CD8-positive, alpha-beta memory T cell (primary cell): ENCODE data around the gene KRT14. TPM values are rescaled to one million over a fixed set of nuclear protein-coding genes. Genes with fewer than 3 reads are reported as not detected.

Experiments
- CTCF ChIA-PET: fragments of 350-600 bp; sonication (Branson Sonifier 250); formaldehyde crosslinking; loops from one replicate; lab custom pipeline; 2021; ENCODE audit warnings: antibody characterized with exemption; lab: Charles Lee
- POLR2A ChIA-PET: fragments of 350-600 bp; sonication (Branson Sonifier 250); formaldehyde crosslinking; loops from one replicate; lab custom pipeline; 2021; ENCODE audit warnings: antibody characterized with exemption; lab: Charles Lee
- DNase-seq, 5 donors: peaks; one replicate each; pipeline versions ENCODE4 v3.0.0 to v3.0.0-alpha.2; 2020 to 2022; ENCODE audit warnings: mixed read lengths in 1 of 5
- H3K27ac ChIP-seq: one replicate; pipeline ENCODE4 v1.7.0; 2013; ENCODE audit warnings: low read depth, mild to moderate bottlenecking, low read length, moderate library complexity
- H3K27me3 ChIP-seq: 2 replicates; pipeline ENCODE4 v1.7.0; 2013; ENCODE audit warnings: low read length, mild to moderate bottlenecking; ENCODE audit not compliant: insufficient read depth, poor library complexity, severe bottlenecking
- H3K36me3 ChIP-seq: 2 replicates; pipeline ENCODE4 v1.7.0; 2013; ENCODE audit warnings: mild to moderate bottlenecking, low read length, moderate library complexity; ENCODE audit not compliant: insufficient read depth
- H3K4me1 ChIP-seq: 2 replicates; pipeline ENCODE4 v1.7.0; 2013; ENCODE audit warnings: mild to moderate bottlenecking, low read length, moderate library complexity; ENCODE audit not compliant: insufficient read depth
- H3K4me3 ChIP-seq: 2 replicates; pipeline ENCODE4 v1.7.0; 2013; ENCODE audit warnings: mild to moderate bottlenecking, low read length
- H3K9me3 ChIP-seq: 2 replicates; pipeline ENCODE4 v1.7.0; 2013; ENCODE audit warnings: mild to moderate bottlenecking, low read length
- H3K27ac Mint-ChIP-seq, 8 donors: one replicate each; pipeline ENCODE4 v1.8.0; 2020 to 2021; ENCODE audit warnings: mixed read lengths in 8 of 8, mild to moderate bottlenecking in 6 of 8, inconsistent platforms in 3 of 8, moderate library complexity in 3 of 8
- H3K27me3 Mint-ChIP-seq, 2 donors: one replicate each; pipeline ENCODE4 v1.8.0; 2020 to 2021; ENCODE audit warnings: mixed read lengths in 2 of 2, mild to moderate bottlenecking in 1 of 2, moderate library complexity in 1 of 2
- H3K36me3 Mint-ChIP-seq, 3 donors: one replicate each; pipeline ENCODE4 v1.8.0; 2020 to 2021; ENCODE audit warnings: mixed read lengths in 3 of 3, inconsistent platforms in 1 of 3, mild to moderate bottlenecking in 1 of 3
- H3K4me1 Mint-ChIP-seq, 3 donors: one replicate each; pipeline ENCODE4 v1.8.0; 2020 to 2021; ENCODE audit warnings: mixed read lengths in 3 of 3, inconsistent platforms in 1 of 3, mild to moderate bottlenecking in 1 of 3
- H3K4me3 Mint-ChIP-seq, 7 donors: one replicate each; pipeline ENCODE4 v1.8.0; 2020 to 2021; ENCODE audit warnings: mixed read lengths in 7 of 7, mild to moderate bottlenecking in 6 of 7, moderate library complexity in 4 of 7, inconsistent platforms in 2 of 7
- H3K9me3 Mint-ChIP-seq, 5 donors: one replicate each; pipeline ENCODE4 v1.8.0; 2020 to 2022; ENCODE audit warnings: mixed read lengths in 5 of 5, mild to moderate bottlenecking in 3 of 5, moderate library complexity in 2 of 5, inconsistent platforms in 1 of 5
- polyA plus RNA-seq: library from polyadenylated mRNA; unstranded; fragments of 300-500 nt; fragmentation: Illumina TruSeq; gene quantifications from one replicate; pipeline ENCODE4 v1.2.3, GENCODE V29; 2021
- total RNA-seq, 2 experiments: library from RNA; stranded (reverse); gene quantifications; one replicate each; pipeline ENCODE4 v1.2.3, GENCODE V29; 2021

The KRT14 gene
- total and polyA plus RNA-seq, 3 experiments from 2014 or later: not detected

GRCh38 chr17:41539979-41540701, 46.6 kb downstream of the KRT14 start:
- Mint-ChIP-seq H3K27me3 (peaks cover 7 to 27% of the 10 kb centered on the region in 2 donors), H3K36me3 (no peaks in the 10 kb centered on the region), H3K9me3 (no peaks in the 10 kb centered on the region), H3K4me3 (no peak overlapping the region), H3K27ac (no peak overlapping the region), H3K4me1 (no peaks in the 10 kb centered on the region)
- POLR2A ChIA-PET: no interaction called here
- peak in 1 of 5 donors; percentile 28 for DNase-seq
- H3K4me3 ChIP-seq: no peak overlapping the region
- no peaks in the 10 kb centered on the region for H3K4me1 ChIP-seq
- no peak overlapping the region for H3K27ac ChIP-seq
- no peaks in the 10 kb centered on the region for H3K36me3 ChIP-seq
- H3K27me3 ChIP-seq: no peaks in the 10 kb centered on the region
- no peaks in the 10 kb centered on the region for H3K9me3 ChIP-seq
- CTCF ChIA-PET: interaction anchor here (1.5 to 3.1 kb wide), 2 partner anchors 9 kb away, joined by 8 to 10 read pairs; no protein-coding TSS in a partner anchor

DNA sequence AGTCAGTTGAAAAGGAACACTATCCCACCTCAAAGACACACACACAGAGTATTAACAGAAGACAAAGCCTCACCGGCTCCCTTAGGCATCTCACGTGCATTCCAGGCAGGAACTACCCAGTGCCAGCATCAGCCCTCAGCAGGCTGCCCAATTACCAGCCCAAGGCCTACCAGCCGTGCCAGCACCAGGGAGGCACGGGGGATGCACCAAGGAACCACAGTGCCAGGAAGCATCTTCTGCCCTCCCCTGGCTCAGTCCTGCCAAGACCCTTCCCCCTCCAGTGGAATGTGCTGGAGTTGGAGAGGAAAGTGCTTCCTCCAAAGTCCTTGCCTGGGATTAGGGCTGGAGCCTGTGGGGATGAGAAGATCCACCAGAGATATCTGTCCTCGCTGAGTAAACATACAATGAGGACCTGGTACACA, 47.6 kb downstream of the KRT14 start:
- ChIA-PET CTCF (interaction anchor here (3.1 kb wide), 1 partner anchor 10 kb away, joined by 10 read pairs; no protein-coding TSS in a partner anchor), POLR2A (no interaction called here)
- H3K4me3 Mint-ChIP-seq: no peak overlapping the region
- H3K36me3 Mint-ChIP-seq: no peaks in the 10 kb centered on the region
- DNase-seq: peak in 1 of 5 donors; percentile 35
- H3K4me1 Mint-ChIP-seq: no peaks in the 10 kb centered on the region
- no peak overlapping the region for H3K27ac ChIP-seq
- no peaks in the 10 kb centered on the region for H3K9me3 ChIP-seq
- no peak overlapping the region for H3K27ac Mint-ChIP-seq
- H3K27me3 ChIP-seq: no peaks in the 10 kb centered on the region
- no peaks in the 10 kb centered on the region for H3K36me3 ChIP-seq
- no peaks in the 10 kb centered on the region for H3K9me3 Mint-ChIP-seq
- H3K4me3 ChIP-seq: no peak overlapping the region
- peaks cover 13 to 36% of the 10 kb centered on the region in 2 donors for H3K27me3 Mint-ChIP-seq
- H3K4me1 ChIP-seq: no peaks in the 10 kb centered on the region

GRCh38 chr17:41538565-41538991, 48.1 kb downstream of the KRT14 start:
- peak in 1 of 5 donors; percentile 21 for DNase-seq
- Histone ChIP-seq H3K9me3 (no peaks in the 10 kb centered on the region), H3K36me3 (no peaks in the 10 kb centered on the region), H3K4me3 (no peak overlapping the region), H3K4me1 (no peaks in the 10 kb centered on the region), H3K27ac (no peak overlapping the region), H3K27me3 (no peaks in the 10 kb centered on the region)
- no peak overlapping the region for H3K27ac Mint-ChIP-seq
- no peaks in the 10 kb centered on the region for H3K36me3 Mint-ChIP-seq
- POLR2A ChIA-PET: no interaction called here
- H3K9me3 Mint-ChIP-seq: no peaks in the 10 kb centered on the region
- H3K4me1 Mint-ChIP-seq: no peaks in the 10 kb centered on the region
- CTCF ChIA-PET: interaction anchor here (3.1 kb wide), 1 partner anchor 10 kb away, joined by 10 read pairs; no protein-coding TSS in a partner anchor
- no peak overlapping the region for H3K4me3 Mint-ChIP-seq
- peaks cover 13 to 40% of the 10 kb centered on the region in 2 donors for H3K27me3 Mint-ChIP-seq

GRCh38 chr17:41537990-41538389, 48.7 kb downstream of the KRT14 start:
- POLR2A ChIA-PET: no interaction called here

DNA sequence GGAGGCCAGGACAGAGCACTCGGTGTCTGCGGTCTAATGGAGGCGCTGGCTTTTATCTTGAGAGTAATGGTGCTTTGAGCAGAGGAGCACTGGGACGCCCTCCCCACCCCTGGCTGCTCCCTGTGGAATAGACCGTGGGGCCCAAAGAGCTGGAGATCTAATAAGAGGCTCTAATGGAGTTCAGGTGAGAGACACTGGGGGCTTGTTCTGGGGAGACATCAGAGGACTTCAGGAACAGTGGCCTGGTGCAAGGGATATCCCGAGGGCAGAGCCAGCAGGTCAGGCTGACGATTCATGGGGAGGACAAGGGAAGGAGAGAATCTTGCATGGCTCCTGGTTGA, 49.1 kb downstream of the KRT14 start:
- no peaks in the 10 kb centered on the region for H3K36me3 Mint-ChIP-seq
- Histone ChIP-seq H3K36me3 (no peaks in the 10 kb centered on the region), H3K27me3 (no peaks in the 10 kb centered on the region), H3K4me1 (no peaks in the 10 kb centered on the region), H3K4me3 (no peak overlapping the region), H3K27ac (no peak overlapping the region), H3K9me3 (no peaks in the 10 kb centered on the region)
- peak overlapping the region in 1 of 8 donors; percentile 33 for H3K27ac Mint-ChIP-seq
- no peaks in the 10 kb centered on the region for H3K4me1 Mint-ChIP-seq
- ChIA-PET CTCF (interaction anchor here (3.1 kb wide), 1 partner anchor 11 kb away, joined by 10 read pairs; no protein-coding TSS in a partner anchor), POLR2A (no interaction called here)
- H3K27me3 Mint-ChIP-seq: peaks cover 13 to 49% of the 10 kb centered on the region in 2 donors
- DNase-seq: peak in 1 of 5 donors; percentile 10
- no peaks in the 10 kb centered on the region for H3K9me3 Mint-ChIP-seq
- no peak overlapping the region for H3K4me3 Mint-ChIP-seq

More at GRCh38 chr17:41537990-41538389, 48.7 kb downstream of the KRT14 start:
- no peak overlapping the region for H3K27ac ChIP-seq
- Mint-ChIP-seq H3K27ac (no peak overlapping the region), H3K36me3 (no peaks in the 10 kb centered on the region), H3K9me3 (no peaks in the 10 kb centered on the region), H3K27me3 (peaks cover 13 to 45% of the 10 kb centered on the region in 2 donors), H3K4me3 (no peak overlapping the region), H3K4me1 (no peaks in the 10 kb centered on the region)
- H3K4me3 ChIP-seq: no peak overlapping the region
- H3K9me3 ChIP-seq: no peaks in the 10 kb centered on the region
- CTCF ChIA-PET: interaction anchor here (3.1 kb wide), 1 partner anchor 11 kb away, joined by 10 read pairs; no protein-coding TSS in a partner anchor
- H3K36me3 ChIP-seq: no peaks in the 10 kb centered on the region
- no peaks in the 10 kb centered on the region for H3K27me3 ChIP-seq
- no peaks in the 10 kb centered on the region for H3K4me1 ChIP-seq
- peak in 1 of 5 donors; percentile 9 for DNase-seq

DNA sequence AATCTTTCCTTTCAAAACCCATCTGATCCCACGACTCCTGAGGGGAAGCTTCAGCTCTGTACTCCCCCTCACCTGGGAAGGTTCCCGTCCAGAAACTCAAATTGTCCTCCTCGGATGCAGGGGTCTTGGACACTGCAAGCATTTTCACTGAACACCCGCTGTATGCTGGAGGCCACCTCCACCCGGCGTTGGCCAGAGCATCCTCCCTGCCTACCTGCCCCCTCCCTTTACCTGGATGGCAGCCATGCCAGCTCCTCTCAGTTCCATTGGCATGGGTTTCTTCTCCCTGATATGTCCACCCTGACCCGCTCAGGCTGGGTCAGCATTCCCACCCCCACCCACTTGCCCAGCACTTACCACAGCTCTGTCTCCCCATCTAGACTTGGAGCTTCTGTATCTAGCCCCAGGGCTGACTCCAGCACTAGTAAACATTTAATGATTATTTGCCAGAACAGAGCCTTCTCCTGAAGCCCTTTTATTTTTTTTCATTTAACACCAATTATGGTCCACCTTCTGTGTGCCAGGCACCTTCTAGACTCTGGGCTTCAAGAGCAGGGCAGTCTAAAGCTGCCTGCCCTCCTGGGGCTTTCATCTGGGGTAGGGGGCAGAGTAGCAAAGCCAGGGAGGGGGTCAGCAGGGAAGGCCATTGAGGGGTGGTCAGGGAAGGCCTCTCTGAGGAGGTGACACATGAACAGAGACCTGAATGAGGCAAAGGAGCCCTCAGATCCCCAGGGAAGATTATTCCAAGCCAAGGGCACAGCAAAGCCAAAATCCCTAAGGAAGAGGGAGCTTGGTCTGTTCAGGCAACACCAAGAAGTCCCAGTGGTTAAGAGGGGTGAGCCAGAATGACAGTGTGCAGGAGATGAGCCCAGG, 49.7 kb downstream of the KRT14 start:
- Histone ChIP-seq H3K4me1 (no peaks in the 10 kb centered on the region), H3K27me3 (no peaks in the 10 kb centered on the region), H3K9me3 (no peaks in the 10 kb centered on the region), H3K27ac (no peak overlapping the region), H3K36me3 (no peaks in the 10 kb centered on the region), H3K4me3 (no peak overlapping the region)
- Mint-ChIP-seq H3K27ac (no peak overlapping the region), H3K27me3 (peaks cover 16 to 55% of the 10 kb centered on the region in 2 donors), H3K4me1 (no peaks in the 10 kb centered on the region), H3K4me3 (no peak overlapping the region), H3K9me3 (no peaks in the 10 kb centered on the region), H3K36me3 (no peaks in the 10 kb centered on the region)
- DNase-seq: peak in 1 of 5 donors; percentile 8
- CTCF ChIA-PET: interaction anchor here (3.1 kb wide), 1 partner anchor 12 kb away, joined by 10 read pairs; no protein-coding TSS in a partner anchor
- POLR2A ChIA-PET: no interaction called here

DNA sequence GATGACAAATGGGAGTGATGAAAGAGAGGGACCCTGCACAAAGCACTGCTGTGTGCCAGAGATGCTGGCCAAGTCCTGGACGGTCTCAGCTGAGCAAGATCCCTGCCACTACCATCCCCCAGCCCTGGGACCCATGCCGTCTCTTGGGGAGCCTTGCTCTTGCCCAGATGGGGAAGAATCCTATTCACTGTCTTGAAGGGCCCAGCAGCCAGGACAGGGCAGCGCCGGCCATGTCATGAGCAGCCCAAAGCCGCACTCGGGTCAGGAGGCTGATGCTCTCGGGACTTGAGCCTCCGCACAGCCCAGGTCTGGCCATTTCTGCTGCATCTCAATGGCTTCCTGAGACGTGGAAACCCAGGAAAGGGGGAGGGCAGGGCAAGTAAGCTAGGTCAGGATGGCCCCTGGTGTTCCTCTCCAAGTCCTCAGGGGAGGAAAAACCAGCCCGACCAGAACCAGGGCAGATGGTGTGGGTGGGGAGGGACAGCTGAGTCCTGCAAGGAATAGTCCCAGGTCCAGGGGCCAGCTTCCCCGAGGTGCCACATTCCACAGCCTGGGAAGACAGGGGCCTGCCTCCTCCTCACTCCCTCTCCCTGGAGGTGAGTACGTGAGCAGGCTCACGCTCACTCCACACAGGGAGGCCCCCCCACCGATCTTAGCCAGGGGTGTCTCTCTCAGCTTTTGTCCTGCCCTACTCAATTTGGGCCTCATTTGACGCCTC, 50.8 kb downstream of the KRT14 start:
- H3K4me1 ChIP-seq: no peaks in the 10 kb centered on the region
- H3K27ac ChIP-seq: no peak overlapping the region
- H3K36me3 ChIP-seq: no peaks in the 10 kb centered on the region
- Mint-ChIP-seq H3K9me3 (no peaks in the 10 kb centered on the region), H3K4me3 (no peak overlapping the region), H3K27ac (no peak overlapping the region), H3K27me3 (peaks cover 21 to 65% of the 10 kb centered on the region in 2 donors), H3K4me1 (no peaks in the 10 kb centered on the region), H3K36me3 (no peaks in the 10 kb centered on the region)
- CTCF ChIA-PET: no interaction called here
- no peak overlapping the region for H3K4me3 ChIP-seq
- POLR2A ChIA-PET: no interaction called here
- no peaks in the 10 kb centered on the region for H3K9me3 ChIP-seq
- no peaks in the 10 kb centered on the region for H3K27me3 ChIP-seq
- peak in 1 of 5 donors; percentile 25 for DNase-seq
